Epithelial cell of prostate (primary cell): ENCODE results near the gene PAK2.
"Not testable (repeated sequence)": the region's sequence is repeated elsewhere in the genome, so short reads cannot be mapped to it uniquely, and the experiment has no call there.

ENCODE experiments used
- DNase-seq: peaks from one replicate; pipeline ENCODE4 v3.0.0-alpha.2; 2011; ENCODE audit warnings: low read depth, low spot score
- H3K27ac ChIP-seq: fragments of 450-650 bp; 2 replicates; pipeline ENCODE4 v1.5.1; 2017; ENCODE audit warnings: mild to moderate bottlenecking

PAK2 gene

GRCh38 chr3:196735751-196736150 is 3.9 kb upstream of the PAK2 start:
- no peak for DNase-seq
- H3K27ac ChIP-seq = no peak overlapping the region

GRCh38 chr3:196736670-196737374 is 2.8 kb upstream of the PAK2 start:
- DNase-seq = no peak
- H3K27ac ChIP-seq = no peak overlapping the region

GRCh38 chr3:196737655-196738054 is 2.0 kb upstream of the PAK2 start:
- DNase-seq = no peak
- H3K27ac ChIP-seq = no peak overlapping the region

GRCh38 chr3:196740481-196741248 is 1.0 kb downstream of the PAK2 start:
- peak overlapping the region; percentile 87 for H3K27ac ChIP-seq
- DNase-seq = no peak

- peak overlapping the region; percentile 87 for H3K27ac ChIP-seq
- DNase-seq = no peak
These were observed 1.7 kb downstream of the PAK2 start for GRCh38 chr3:196741249-196741889.

- not testable (repeated sequence) for H3K27ac ChIP-seq, DNase-seq
These were observed 3.9 kb downstream of the PAK2 start for GRCh38 chr3:196743569-196743968.

GRCh38 chr3:196749125-196749524 is 9.5 kb downstream of the PAK2 start:
- H3K27ac ChIP-seq = no peak overlapping the region
- DNase-seq = no peak

- no peak for DNase-seq
- no peak overlapping the region for H3K27ac ChIP-seq
These were observed 13.5 kb downstream of the PAK2 start for GRCh38 chr3:196753201-196753600.

GRCh38 chr3:196754091-196754981 is 14.7 kb downstream of the PAK2 start:
- peak overlapping the region; percentile 19 for H3K27ac ChIP-seq

GRCh38 chr3:196756732-196757131 is 17.1 kb downstream of the PAK2 start:
- DNase-seq = no peak
- H3K27ac ChIP-seq = no peak overlapping the region

More at GRCh38 chr3:196754091-196754981, 14.7 kb downstream of the PAK2 start:
- no peak for DNase-seq

- no peak overlapping the region for H3K27ac ChIP-seq
- DNase-seq = no peak
These were observed 18.5 kb downstream of the PAK2 start for GRCh38 chr3:196757876-196758739.

- no peak for DNase-seq
These were observed 23.5 kb downstream of the PAK2 start for GRCh38 chr3:196763179-196763578.

GRCh38 chr3:196765454-196765853 is 25.8 kb downstream of the PAK2 start:
- DNase-seq = no peak
- no peak overlapping the region for H3K27ac ChIP-seq

More at GRCh38 chr3:196763179-196763578, 23.5 kb downstream of the PAK2 start:
- H3K27ac ChIP-seq = no peak overlapping the region

GRCh38 chr3:196771067-196771466 is 31.4 kb downstream of the PAK2 start:
- no peak overlapping the region for H3K27ac ChIP-seq
- DNase-seq = no peak

GRCh38 chr3:196772102-196772501 is 32.4 kb downstream of the PAK2 start:
- no peak overlapping the region for H3K27ac ChIP-seq
- no peak for DNase-seq

- H3K27ac ChIP-seq = peak overlapping the region; percentile 77
These were observed 33.2 kb downstream of the PAK2 start for GRCh38 chr3:196772897-196773296.

GRCh38 chr3:196774191-196774820 is 34.6 kb downstream of the PAK2 start:
- no peak for DNase-seq
- peak overlapping the region; percentile 77 for H3K27ac ChIP-seq

More at GRCh38 chr3:196772897-196773296, 33.2 kb downstream of the PAK2 start:
- DNase-seq = no peak

- peak overlapping the region; percentile 77 for H3K27ac ChIP-seq
- DNase-seq = peak; percentile 37
These were observed 35.3 kb downstream of the PAK2 start for GRCh38 chr3:196774848-196775422.
